GM13976 (cell line): Measurements from ENCODE around the gene TP53BP2.
A peak's percentile ranks its signal among the peaks of the same experiment; 100 is the strongest.
"Not testable (repeated sequence)": the region's sequence is repeated elsewhere in the genome, so short reads cannot be mapped to it uniquely, and the experiment has no call there.

Experiments
- DNase-seq: peaks from one replicate; pipeline ENCODE4 v3.0.0; 2012; ENCODE audit warnings: low spot score
- CTCF ChIP-seq: IDR thresholded peaks from 2 replicates; pipeline ENCODE4 v1.5.1; 2012; ENCODE audit warnings: borderline replicate concordance, mild to moderate bottlenecking; ENCODE audit not compliant: insufficient read depth; ENCODE audit errors: extremely low read depth, missing control alignments, control extremely low read depth
- in situ Hi-C: fragments of 300-500 bp; cut with MboI; formaldehyde crosslinking; loops from one replicate; pipeline ENCODE4 v1.12.0; 2022; ENCODE audit warnings: low sequenced_read_pairs, mixed read lengths, inconsistent platforms; ENCODE audit not compliant: unreplicated experiment

Gene TP53BP2

GRCh38 chr1:223845810-223846682 lies at the start of gene TP53BP2:
Gene TP53BP2 (minus strand): TSS chr1:223845947. CDS start chr1:223845680, 267 bp downstream.
- TF ChIP-seq CTCF = peak; percentile 79
- peak; percentile 91 for DNase-seq
- in situ Hi-C loops = no loop called here

- in situ Hi-C loops, DNase-seq: not testable (repeated sequence)
Observed at GRCh38 chr1:223890494-223890893, 44.7 kb upstream of the TP53BP2 start.

GRCh38 chr1:223889319-223889718 lies 43.6 kb upstream of the TP53BP2 start:
- in situ Hi-C loops, DNase-seq: not testable (repeated sequence)

GRCh38 chr1:223887747-223888418 lies 42.1 kb upstream of the TP53BP2 start:
- in situ Hi-C loops = no loop called here
- DNase-seq = no peak
- TF ChIP-seq CTCF = no peak

- no peak for DNase-seq
- in situ Hi-C loops = no loop called here
- no peak for TF ChIP-seq CTCF
Observed at GRCh38 chr1:223886516-223886921, 40.8 kb upstream of the TP53BP2 start.

GRCh38 chr1:223885614-223886013 lies 39.9 kb upstream of the TP53BP2 start:
- in situ Hi-C loops = no loop called here
- no peak for DNase-seq
- TF ChIP-seq CTCF = no peak

GRCh38 chr1:223878598-223879325 lies 33.0 kb upstream of the TP53BP2 start:
- no peak for TF ChIP-seq CTCF
- no peak for DNase-seq
- in situ Hi-C loops = no loop called here
